HCT116 (cell line): ENCODE results near the gene ZNF652. TPM values are rescaled to one million over a fixed set of nuclear protein-coding genes. Genes with fewer than 3 reads are reported as not detected.

Experiments used
- ATAC-seq: fragments of 200-7000 bp; cut with Tn5 transposase; 2 replicates; pipeline ENCODE4 v1.9.1; 2020; ENCODE audit warnings: mild to moderate bottlenecking, moderate library complexity
- BruUV-seq: library from RNA; stranded (reverse); fragments of 400-500 nt; replicated peaks from 2 replicates; lab custom pipeline; 2021; lab: Mats Ljungman, UMichigan
- CTCF ChIA-PET: fragments of 300-600 bp; sonication (Branson Sonifier 250); formaldehyde crosslinking; loops from one replicate; lab custom pipeline; 2021; ENCODE audit warnings: antibody characterized with exemption; lab: Charles Lee
- POLR2A ChIA-PET: fragments of 300-600, 350-600 bp; sonication (Branson Sonifier 250); formaldehyde crosslinking; loops from one replicate; lab custom pipeline; 2021; ENCODE audit warnings: antibody characterized with exemption; lab: Charles Lee
- RAD21 ChIA-PET, 2 experiments: fragments of 300-600 bp; sonication (Branson Sonifier 250); formaldehyde crosslinking; loops; one replicate each; lab custom pipeline; 2023; ENCODE audit warnings: low total read pairs in 2 of 2; ENCODE audit not compliant: uncharacterized antibody in 2 of 2, unreplicated experiment in 2 of 2, low non-redundant PET in 1 of 2; lab: Charles Lee
- DNase-seq: peaks from one replicate; pipeline ENCODE4 v3.0.0-alpha.2; 2010; ENCODE audit warnings: low read depth, low spot score
- H2AFZ ChIP-seq: fragments of 200-600 bp; shearing (Covaris generic), sonication (generic); 2 replicates; pipeline ENCODE4 v1.6.1; 2017; ENCODE audit warnings: low read depth, mixed run types, mixed read lengths, antibody characterized with exemption, low read length; ENCODE audit not compliant: poor library complexity, severe bottlenecking
- H3K27ac ChIP-seq: 2 replicates; pipeline ENCODE4 v1.5.1; 2012; ENCODE audit warnings: low read depth, low read length
- H3K27me3 ChIP-seq: fragments of 200-600 bp; sonication (generic); 2 replicates; pipeline ENCODE4 v1.6.1; 2016; ENCODE audit warnings: mixed run types, low read length, mixed read lengths; ENCODE audit not compliant: insufficient read depth
- H3K36me3 ChIP-seq, 2 experiments: fragments of 200-500 bp in 1 of 2; fragments of 200-600 bp in 1 of 2; sonication (Bioruptor generic) in 1 of 2; sonication (generic) in 1 of 2; 2 replicates each; pipeline versions ENCODE4 v1.5.1 to v1.6.1; 2014 to 2016; ENCODE audit warnings: low read length in 2 of 2, inconsistent platforms in 1 of 2, mixed read lengths in 1 of 2, mixed run types in 1 of 2; ENCODE audit not compliant: insufficient read depth in 2 of 2, control insufficient read depth in 1 of 2
- H3K4me1 ChIP-seq, 2 experiments: fragments of 200-600 bp in 1 of 2; sonication (generic) in 1 of 2; 2 replicates each; pipeline versions ENCODE4 v1.5.1 to v1.6.1; 2012 to 2017; ENCODE audit warnings: low read length in 2 of 2, inconsistent platforms in 1 of 2, mild to moderate bottlenecking in 1 of 2, mixed read lengths in 1 of 2, mixed run types in 1 of 2, moderate library complexity in 1 of 2; ENCODE audit not compliant: insufficient read depth in 2 of 2, control insufficient read depth in 1 of 2
- H3K4me2 ChIP-seq: fragments of 200-600 bp; sonication (generic); 2 replicates; pipeline ENCODE4 v1.6.1; 2017; ENCODE audit warnings: mixed run types, low read length, mixed read lengths
- H3K4me3 ChIP-seq, 2 experiments: fragments of 200-600 bp in 1 of 2; sonication (generic) in 1 of 2; replicated peaks in 1 of 2; 2 replicates each; pipeline ENCODE4 v1.5.1; 2011 to 2016; ENCODE audit warnings: low read length in 2 of 2, control low read depth in 1 of 2, low read depth in 1 of 2, mild to moderate bottlenecking in 1 of 2, mixed read lengths in 1 of 2, mixed run types in 1 of 2
- H3K79me2 ChIP-seq: fragments of 200-600 bp; sonication (generic); 2 replicates; pipeline ENCODE4 v1.6.1; 2017; ENCODE audit warnings: mild to moderate bottlenecking, mixed run types, low read length, moderate library complexity, mixed read lengths; ENCODE audit not compliant: insufficient read depth
- H3K9ac ChIP-seq: fragments of 200-600 bp; sonication (generic); 2 replicates; pipeline ENCODE4 v1.6.1; 2016; ENCODE audit warnings: low read length, mixed read lengths
- H3K9me2 ChIP-seq: fragments of 200-600 bp; sonication (generic), shearing (Covaris generic); 2 replicates; pipeline ENCODE4 v1.6.1; 2017; ENCODE audit warnings: mixed run types, mild to moderate bottlenecking, moderate library complexity; ENCODE audit not compliant: insufficient read depth
- H3K9me3 ChIP-seq, 2 experiments: fragments of 200-500 bp in 1 of 2; fragments of 200-600 bp in 1 of 2; sonication (Bioruptor generic) in 1 of 2; sonication (generic) in 1 of 2; 2 replicates each; pipeline ENCODE4 v1.6.1; 2014 to 2017; ENCODE audit warnings: low read length in 2 of 2, mixed read lengths in 2 of 2, inconsistent platforms in 1 of 2, low read depth in 1 of 2, mild to moderate bottlenecking in 1 of 2, mixed run types in 1 of 2, moderate library complexity in 1 of 2; ENCODE audit not compliant: control insufficient read depth in 1 of 2, insufficient read depth in 1 of 2
- H4K20me1 ChIP-seq: fragments of 200-600 bp; sonication (generic), shearing (Covaris generic); 2 replicates; pipeline ENCODE4 v1.6.1; 2017; ENCODE audit warnings: mixed run types, mild to moderate bottlenecking, moderate library complexity; ENCODE audit not compliant: insufficient read depth
- ATF3 ChIP-seq: IDR thresholded peaks from 2 replicates; pipeline ENCODE4 v1.6.1; 2012
- CBX3 ChIP-seq: IDR thresholded peaks from 2 replicates; pipeline ENCODE4 v1.6.1; 2012; ENCODE audit warnings: low read depth
- CEBPB ChIP-seq: IDR thresholded peaks from 2 replicates; pipeline ENCODE4 v1.6.1; 2012; ENCODE audit warnings: low read depth
- CTCF ChIP-seq, 3 experiments: fragments of 200-600 bp in 1 of 3; sonication (generic) in 1 of 3; IDR thresholded peaks in 2 of 3; conservative IDR thresholded peaks in 1 of 3; 2 replicates each; pipeline ENCODE4 v1.5.1; 2012 to 2017; ENCODE audit warnings: low read depth in 2 of 3, low read length in 2 of 3, antibody characterized with exemption in 1 of 3, borderline replicate concordance in 1 of 3, control low read depth in 1 of 3, mild to moderate bottlenecking in 1 of 3, mixed read lengths in 1 of 3, mixed run types in 1 of 3, moderate library complexity in 1 of 3; ENCODE audit not compliant: insufficient read depth in 1 of 3
- EGR1 ChIP-seq: IDR thresholded peaks from 2 replicates; pipeline ENCODE4 v1.6.1; 2012; ENCODE audit warnings: low read depth
- ELF1 ChIP-seq: IDR thresholded peaks from 2 replicates; pipeline ENCODE4 v1.6.1; 2012; ENCODE audit warnings: low read depth, borderline replicate concordance
- EZH2 ChIP-seq: fragments of 200-600 bp; sonication (generic); IDR thresholded peaks from 2 replicates; pipeline ENCODE4 v1.6.1; 2017; ENCODE audit warnings: antibody characterized with exemption, mixed run types
- FOSL1 ChIP-seq: IDR thresholded peaks from 2 replicates; pipeline ENCODE4 v1.6.1; 2012; ENCODE audit warnings: low read depth
- JUND ChIP-seq: IDR thresholded peaks from 2 replicates; pipeline ENCODE4 v1.6.1; 2012
- POLR2A ChIP-seq: IDR thresholded peaks from 2 replicates; pipeline ENCODE4 v1.7.0; 2011; ENCODE audit warnings: borderline replicate concordance; ENCODE audit not compliant: insufficient read depth, insufficient read length; ENCODE audit errors: extremely low read depth
- RAD21 ChIP-seq: IDR thresholded peaks from 2 replicates; pipeline ENCODE4 v1.6.1; 2012; ENCODE audit warnings: low read depth, mild to moderate bottlenecking
- REST ChIP-seq: IDR thresholded peaks from 2 replicates; pipeline ENCODE4 v1.6.1; 2012; ENCODE audit warnings: low read depth
- SRF ChIP-seq: IDR thresholded peaks from 2 replicates; pipeline ENCODE4 v1.6.1; 2012; ENCODE audit warnings: low read depth
- YY1 ChIP-seq: IDR thresholded peaks from 2 replicates; pipeline ENCODE4 v1.6.1; 2011; ENCODE audit warnings: low read length, low read depth, moderate library complexity, mild to moderate bottlenecking; ENCODE audit not compliant: insufficient replicate concordance; ENCODE audit errors: extremely low read depth
- ZBTB33 ChIP-seq: IDR thresholded peaks from 2 replicates; pipeline ENCODE4 v1.6.1; 2011; ENCODE audit warnings: mild to moderate bottlenecking, low read length, moderate library complexity; ENCODE audit not compliant: insufficient replicate concordance; ENCODE audit errors: extremely low read depth
- intact Hi-C: fragments of 100-400 bp; cut with micrococcal nuclease; formaldehyde crosslinking; loops from 2 replicates; pipeline ENCODE4 v1.10.0; 2022
- total RNA-seq: library from RNA; stranded (reverse); gene quantifications from one replicate; pipeline ENCODE4 v1.2.1, GENCODE V29; 2021; ENCODE audit not compliant: unreplicated experiment

The ZNF652 gene
- total RNA-seq, 1 experiment from 2014 or later, result 27.8 TPM

GRCh38 chr17:49364119-49364518, 2.1 kb upstream of the ZNF652 start:
- intact Hi-C loops, result no loop called here
- RAD21 ChIA-PET, result no interaction called here
- no peaks in the 10 kb centered on the region for H3K36me3 ChIP-seq
- no peak overlapping the region for H3K4me2 ChIP-seq
- CTCF ChIA-PET, result no interaction called here
- no peaks in the 10 kb centered on the region for H3K9me3 ChIP-seq
- H3K79me2 ChIP-seq, result peaks cover 25% of the 10 kb centered on the region
- 0 out of 2 replicates have a peak, but pooled peaks cover under 1% of the 10 kb centered on the region for H4K20me1 ChIP-seq
- no TSS peak for BruUV-seq
- peaks cover 18 to 24% of the 10 kb centered on the region in 2 experiments for H3K4me1 ChIP-seq
- no peaks in the 10 kb centered on the region for H3K27me3 ChIP-seq
- ATAC-seq (no peak), DNase-seq (no peak)
- no peak overlapping the region for H2AFZ ChIP-seq
- H3K27ac ChIP-seq, result no peak overlapping the region
- POLR2A ChIA-PET, result no interaction called here
- no peak overlapping the region for H3K9ac ChIP-seq
- no peak overlapping the region for H3K4me3 ChIP-seq
- H3K9me2 ChIP-seq, result no peaks in the 10 kb centered on the region
- TF ChIP-seq JUND (no peak), SRF (no peak), YY1 (no peak), CEBPB (no peak), EZH2 (no peak), RAD21 (no peak; the same call in 1 of the 2 replicates), CTCF (IDR thresholded peaks at IDR 0.05 in 2 of 3, conservative IDR thresholded peaks at IDR 0.05 in 1 of 3; ENCODE audit: borderline replicate concordance in 1 of 3, insufficient read depth in 1 of 3, low read depth in 2 of 3, low read length in 2 of 3) (no peak), POLR2A (no peak), EGR1 (no peak), CBX3 (no peak), ELF1 (no peak), REST (no peak), ATF3 (no peak), FOSL1 (no peak), ZBTB33 (no peak)
